Measurements from ENCODE around the gene TTLL5. TPM values are rescaled to one million over a fixed set of nuclear protein-coding genes. Genes with fewer than 3 reads are reported as not detected.

Gene TTLL5
- total and polyA plus RNA-seq, 9 of the 15 experiments (the other 6 are each of a cell fraction or from before 2014, with no cell fraction given) = 4.1 to 18.9 (median 12.6) TPM

GRCh38 chr14:75685910-75686309, 24.9 kb downstream of the TTLL5 start:
- Histone ChIP-seq H4K20me1 (replicated peaks; ENCODE audit: control insufficient read depth, insufficient read depth, low read length) (no peaks in the 10 kb centered on the region), H3K4me2 (ENCODE audit: insufficient read depth, low read length) (no peak overlapping the region), H2AFZ (ENCODE audit: low read depth, low read length) (no peak overlapping the region), H3K27ac (ENCODE audit: extremely low read depth, low read depth, low read length) (no peak overlapping the region), H3K9me1 (ENCODE audit: control insufficient read depth, insufficient read depth, low read length) (no peaks in the 10 kb centered on the region), H3K79me2 (ENCODE audit: control insufficient read depth, insufficient read depth, low read length) (no peaks in the 10 kb centered on the region), H3K27me3 (ENCODE audit: control insufficient read depth in 2 of 2, insufficient read depth in 2 of 2, low read length in 2 of 2) (no peaks in the 10 kb centered on the region), H3K9me3 (replicated peaks; ENCODE audit: control insufficient read depth, insufficient read depth, low read depth, low read length) (no peaks in the 10 kb centered on the region), H3K4me3 (no peak overlapping the region), H3K4me1 (replicated peaks in 1 of 2; ENCODE audit: control insufficient read depth in 2 of 2, insufficient read depth in 2 of 2, low read length in 2 of 2) (no peaks in the 10 kb centered on the region), H3K36me3 (ENCODE audit: control insufficient read depth, insufficient read depth, low read length) (peaks cover 17% of the 10 kb centered on the region; the same call in 1 of the 3 replicates), H3K9ac (ENCODE audit: insufficient read depth in 1 of 2, low read depth in 2 of 2, low read length in 2 of 2) (no peak overlapping the region)
- 66% methylated on average over 2 of the region's 2 CpGs for WGBS (ENCODE audit: insufficient coverage, low coverage, missing lambda C conversion rate)
- no peak for DNase-seq (ENCODE audit: extremely low read depth in 1 of 4, low spot score in 3 of 4)
- ATAC-seq = no peak
- CTCF ChIA-PET (ENCODE audit: low intra/inter-chr PET ratio) = no interaction called here
- BruUV-seq (replicated peaks) = no TSS peak
- in situ Hi-C loops (cut with MboI) (no loop called here), intact Hi-C loops (cut with micrococcal nuclease) (no loop called here)
- FAIRE-seq = no peak
- POLR2A ChIA-PET = interaction anchor here (0.9 kb wide), 1 partner anchor 14 kb away, joined by 3 read pairs; no protein-coding TSS in a partner anchor
- TF ChIP-seq RFX7 (CRISPR knock-in tag; IDR thresholded peaks at IDR 0.05) = no peak
- TF ChIP-seq OTX1 (CRISPR knock-in tag; IDR thresholded peaks at IDR 0.05) = no peak
- TF ChIP-seq CREB3 (tag; conservative IDR thresholded peaks at IDR 0.05; ENCODE audit: low read depth) = no peak
- no peak for TF ChIP-seq PURB (CRISPR knock-in tag; IDR thresholded peaks at IDR 0.05; ENCODE audit: low read depth)
- no peak for TF ChIP-seq ARHGAP35 (IDR thresholded peaks at IDR 0.05; ENCODE audit: partially characterized antibody)
- no peak for TF ChIP-seq ETS2 (tag; IDR thresholded peaks at IDR 0.05; ENCODE audit: borderline replicate concordance, poor library complexity, severe bottlenecking)
- TF ChIP-seq REST (IDR thresholded peaks at IDR 0.05; ENCODE audit: borderline replicate concordance) = no peak
- no peak for TF ChIP-seq REST (CRISPR knock-in tag; IDR thresholded peaks at IDR 0.05; ENCODE audit: low read depth)
- TF ChIP-seq ARID4B (CRISPR knock-in tag; IDR thresholded peaks at IDR 0.05) = no peak
